Mucosa of rectum (tissue), 2 donors: ENCODE measurements around the gene KMT2E.
"Not testable (repeated sequence)": the region's sequence is repeated elsewhere in the genome, so short reads cannot be mapped to it uniquely, and the experiment has no call there.

Experiments used
- H3K27ac ChIP-seq, 2 donors: one replicate each; pipeline ENCODE4 v1.7.0; 2013; ENCODE audit warnings: inconsistent platforms in 2 of 2, low read depth in 2 of 2, low read length in 2 of 2
- H3K27me3 ChIP-seq, 2 donors: one replicate each; pipeline ENCODE4 v1.7.0; 2013; ENCODE audit warnings: low read length in 2 of 2; ENCODE audit not compliant: control insufficient read depth in 2 of 2, insufficient read depth in 2 of 2
- H3K36me3 ChIP-seq, 2 donors: one replicate each; pipeline ENCODE4 v1.7.0; 2013; ENCODE audit warnings: low read length in 2 of 2; ENCODE audit not compliant: control insufficient read depth in 2 of 2, insufficient read depth in 2 of 2
- H3K4me1 ChIP-seq, 2 donors: one replicate each; pipeline ENCODE4 v1.7.0; 2013; ENCODE audit warnings: low read length in 2 of 2, mild to moderate bottlenecking in 1 of 2; ENCODE audit not compliant: control insufficient read depth in 2 of 2, insufficient read depth in 2 of 2
- H3K4me3 ChIP-seq, 2 donors: one replicate each; pipeline ENCODE4 v1.7.0; 2013; ENCODE audit warnings: low read length in 2 of 2
- H3K9ac ChIP-seq, 2 donors: one replicate each; pipeline ENCODE4 v1.7.0; 2013; ENCODE audit warnings: low read length in 2 of 2, low read depth in 1 of 2, mild to moderate bottlenecking in 1 of 2
- H3K9me3 ChIP-seq, 2 donors: one replicate each; pipeline ENCODE4 v1.7.0; 2013; ENCODE audit warnings: low read length in 2 of 2; ENCODE audit not compliant: control insufficient read depth in 2 of 2
- donor health status: healthy.
- donor health status: Normal muscosa, but diverticular disease.

KMT2E gene

GRCh38 chr7:104982308-104983075 is 31.5 kb upstream of the KMT2E start:
- H3K9ac ChIP-seq = peak overlapping the region; percentile 97
- H3K27me3 ChIP-seq = no peaks in the 10 kb centered on the region
- peak overlapping the region; percentile 88 to 89 for H3K4me3 ChIP-seq
- H3K27ac ChIP-seq = peak overlapping the region; percentile 97 to 100
- H3K36me3 ChIP-seq = peaks cover 0 to 4% of the 10 kb centered on the region in 2 donors
- H3K9me3 ChIP-seq = no peaks in the 10 kb centered on the region
- H3K4me1 ChIP-seq = peaks cover 64 to 82% of the 10 kb centered on the region in 2 donors

DNA sequence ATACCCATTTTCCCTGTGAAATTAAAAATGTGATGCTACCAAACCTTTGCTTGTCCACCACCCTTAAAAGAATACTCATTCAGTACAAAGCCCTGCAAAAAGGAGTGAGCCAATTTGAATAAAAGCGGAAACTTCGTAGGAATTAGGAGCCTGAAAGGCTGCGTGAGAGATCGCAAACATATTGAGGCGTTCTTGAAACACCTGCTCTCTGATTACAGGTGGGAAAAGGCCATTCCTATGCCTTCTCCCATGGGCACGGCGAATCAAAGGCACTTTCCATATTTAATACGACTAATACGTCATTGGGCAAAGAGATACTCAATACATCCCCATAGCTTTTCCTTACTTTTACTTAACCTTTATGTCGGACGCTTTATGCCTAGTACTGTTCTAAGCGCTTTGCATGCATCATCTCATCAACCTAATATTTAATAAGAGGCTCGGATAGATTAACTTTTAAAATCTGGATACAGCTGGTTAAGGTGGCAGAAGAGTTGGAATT is 30.9 kb upstream of the KMT2E start:
- Histone ChIP-seq H3K27ac (peak overlapping the region; percentile 97 to 100), H3K9ac (peak overlapping the region; percentile 97), H3K27me3 (no peaks in the 10 kb centered on the region), H3K4me3 (peak overlapping the region; percentile 88 to 89), H3K4me1 (peaks cover 64 to 77% of the 10 kb centered on the region in 2 donors), H3K9me3 (no peaks in the 10 kb centered on the region), H3K36me3 (peaks cover 0 to 4% of the 10 kb centered on the region in 2 donors)

- H3K27me3 ChIP-seq = no peaks in the 10 kb centered on the region
- H3K4me3 ChIP-seq = peak overlapping the region; percentile 88 to 89
- peak overlapping the region; percentile 97 for H3K9ac ChIP-seq
- peaks cover 0 to 4% of the 10 kb centered on the region in 2 donors for H3K36me3 ChIP-seq
- peaks cover 59 to 74% of the 10 kb centered on the region in 2 donors for H3K4me1 ChIP-seq
- H3K27ac ChIP-seq = peak overlapping the region; percentile 97 to 100
- H3K9me3 ChIP-seq = no peaks in the 10 kb centered on the region
Measured at GRCh38 chr7:104983578-104984539, 30.1 kb upstream of the KMT2E start.

GRCh38 chr7:104984585-104985258 is 29.3 kb upstream of the KMT2E start:
- H3K9me3 ChIP-seq = no peaks in the 10 kb centered on the region
- H3K27ac ChIP-seq = peak overlapping the region; percentile 97 to 100
- H3K9ac ChIP-seq = peak overlapping the region; percentile 97
- no peaks in the 10 kb centered on the region for H3K27me3 ChIP-seq
- H3K4me1 ChIP-seq = peaks cover 51 to 65% of the 10 kb centered on the region in 2 donors
- H3K4me3 ChIP-seq = peak overlapping the region; percentile 88 to 89
- peaks cover 0 to 4% of the 10 kb centered on the region in 2 donors for H3K36me3 ChIP-seq

GRCh38 chr7:104985259-104985617 is 28.8 kb upstream of the KMT2E start:
- no peak overlapping the region for H3K9ac ChIP-seq
- peak overlapping the region; percentile 97 to 100 for H3K27ac ChIP-seq
- no peaks in the 10 kb centered on the region for H3K27me3 ChIP-seq
- H3K36me3 ChIP-seq = peaks cover 0 to 4% of the 10 kb centered on the region in 2 donors
- peak overlapping the region in 1 of 2 donors; percentile 15 for H3K4me3 ChIP-seq
- H3K4me1 ChIP-seq = peaks cover 50 to 62% of the 10 kb centered on the region in 2 donors
- no peaks in the 10 kb centered on the region for H3K9me3 ChIP-seq

- Histone ChIP-seq H3K27ac (peak overlapping the region; percentile 32 to 44), H3K27me3 (no peaks in the 10 kb centered on the region), H3K36me3 (peaks cover 6 to 11% of the 10 kb centered on the region in 2 donors), H3K4me1 (peaks cover 47 to 53% of the 10 kb centered on the region in 2 donors), H3K9ac (peak overlapping the region in 1 of 2 donors; percentile 8), H3K4me3 (no peak overlapping the region), H3K9me3 (no peaks in the 10 kb centered on the region)
Measured at GRCh38 chr7:104986628-104987259, 27.3 kb upstream of the KMT2E start.

DNA sequence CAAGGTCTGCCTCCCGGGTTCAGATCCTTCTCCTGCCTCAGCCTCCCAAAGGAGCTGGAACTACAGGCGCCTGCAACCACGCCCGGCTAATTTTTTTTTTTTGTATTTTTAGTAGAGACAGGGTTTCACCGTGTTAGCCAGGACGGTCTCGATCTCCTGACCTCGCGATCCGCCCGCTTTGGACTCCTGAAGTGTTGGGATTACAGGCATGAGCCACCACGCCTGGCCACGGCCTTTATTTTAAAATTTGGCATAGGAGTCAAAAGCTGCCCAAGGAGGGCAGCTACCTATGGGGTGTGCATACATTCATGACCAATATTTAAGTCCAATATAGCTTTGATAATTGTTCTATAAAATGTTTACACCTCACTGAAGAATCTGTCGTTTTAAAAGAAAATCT is 26.6 kb upstream of the KMT2E start:
- Histone ChIP-seq H3K27ac (peak overlapping the region in 1 of 2 donors; percentile 0), H3K4me1 (peaks cover 40 to 49% of the 10 kb centered on the region in 2 donors), H3K36me3 (peaks cover 6 to 11% of the 10 kb centered on the region in 2 donors)
- not testable (repeated sequence) for H3K9ac ChIP-seq, H3K4me3 ChIP-seq, H3K9me3 ChIP-seq, H3K27me3 ChIP-seq

DNA sequence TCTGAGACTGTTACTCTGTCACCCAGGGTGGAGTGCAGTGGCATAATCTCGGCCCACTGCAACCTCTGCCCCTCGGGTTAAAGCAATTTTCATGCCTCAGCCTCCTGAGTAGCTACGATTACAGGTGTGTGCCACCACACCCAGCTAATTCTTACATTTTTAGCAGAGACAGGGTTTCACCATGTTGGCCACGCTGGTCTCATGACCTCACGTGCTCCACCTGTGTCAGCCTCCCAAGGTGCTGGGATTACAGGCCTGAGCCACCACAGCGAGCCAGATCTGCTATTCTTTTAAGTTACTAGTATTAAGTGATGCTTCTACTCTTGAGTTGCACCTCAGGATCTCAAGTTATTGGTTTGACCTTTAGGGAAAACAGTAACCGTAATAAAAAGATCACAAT is 23.0 kb upstream of the KMT2E start:
- peaks cover 37 to 47% of the 10 kb centered on the region in 2 donors for H3K4me1 ChIP-seq
- H3K9ac ChIP-seq = no peak overlapping the region
- no peaks in the 10 kb centered on the region for H3K27me3 ChIP-seq
- H3K36me3 ChIP-seq = peaks cover 14 to 15% of the 10 kb centered on the region in 2 donors
- no peaks in the 10 kb centered on the region for H3K9me3 ChIP-seq
- no peak overlapping the region for H3K4me3 ChIP-seq
- H3K27ac ChIP-seq = no peak overlapping the region

GRCh38 chr7:104992306-104992705 is 21.7 kb upstream of the KMT2E start:
- Histone ChIP-seq H3K27me3 (no peaks in the 10 kb centered on the region), H3K4me3 (no peak overlapping the region), H3K27ac (no peak overlapping the region), H3K4me1 (peaks cover 34 to 36% of the 10 kb centered on the region in 2 donors), H3K9ac (no peak overlapping the region), H3K36me3 (peaks cover 18 to 20% of the 10 kb centered on the region in 2 donors), H3K9me3 (no peaks in the 10 kb centered on the region)
